Medulla oblongata (tissue), 1 donor: Measurements from ENCODE around the gene PNP.
"Not testable (repeated sequence)": the region's sequence is repeated elsewhere in the genome, so short reads cannot be mapped to it uniquely, and the experiment has no call there.

Source experiments
- DNase-seq: peaks from one replicate; pipeline ENCODE4 v3.0.0-alpha.2; 2015; ENCODE audit errors: extremely low spot score

PNP gene

DNA sequence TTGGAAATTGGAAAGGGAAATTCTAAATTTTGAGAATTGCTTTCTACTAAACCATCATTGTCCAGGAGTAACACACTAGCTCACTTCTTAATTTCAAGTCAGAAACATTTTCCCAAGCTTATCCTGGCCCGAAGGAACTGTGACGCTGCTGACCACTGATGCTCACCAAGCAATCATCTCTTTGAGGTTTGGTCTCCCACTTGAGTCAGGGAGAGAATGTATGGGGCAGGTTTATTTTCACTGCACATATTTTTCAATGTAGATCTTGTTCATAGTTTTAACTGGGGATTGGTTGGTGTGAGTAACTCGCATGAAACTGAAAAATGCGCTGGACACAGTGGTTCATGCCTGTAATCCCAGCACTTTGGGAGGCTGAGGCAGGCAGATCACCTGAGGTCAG is 23.3 kb downstream of the PNP start:
- DNase-seq: no peak

DNA sequence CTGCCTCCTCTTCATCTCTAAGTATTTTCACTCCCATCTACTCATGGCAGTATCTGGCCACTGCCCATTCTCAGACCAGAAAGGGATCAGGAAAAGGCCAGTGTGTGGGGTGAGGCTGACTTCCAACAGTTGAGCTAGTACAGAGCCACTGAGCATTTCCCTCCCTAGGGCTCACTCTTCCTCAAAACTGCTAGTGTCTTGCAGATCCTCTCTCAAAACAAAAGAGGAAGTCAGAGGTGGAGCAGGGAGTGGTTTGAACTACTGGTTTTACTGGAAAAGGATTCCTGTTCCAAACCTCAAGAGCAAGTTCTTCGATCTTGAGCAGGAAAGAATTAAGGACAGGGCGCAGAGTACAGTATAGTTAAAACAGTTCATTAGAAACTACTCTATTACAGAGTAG is 24.4 kb downstream of the PNP start:
- peak; percentile 75 for DNase-seq

DNA sequence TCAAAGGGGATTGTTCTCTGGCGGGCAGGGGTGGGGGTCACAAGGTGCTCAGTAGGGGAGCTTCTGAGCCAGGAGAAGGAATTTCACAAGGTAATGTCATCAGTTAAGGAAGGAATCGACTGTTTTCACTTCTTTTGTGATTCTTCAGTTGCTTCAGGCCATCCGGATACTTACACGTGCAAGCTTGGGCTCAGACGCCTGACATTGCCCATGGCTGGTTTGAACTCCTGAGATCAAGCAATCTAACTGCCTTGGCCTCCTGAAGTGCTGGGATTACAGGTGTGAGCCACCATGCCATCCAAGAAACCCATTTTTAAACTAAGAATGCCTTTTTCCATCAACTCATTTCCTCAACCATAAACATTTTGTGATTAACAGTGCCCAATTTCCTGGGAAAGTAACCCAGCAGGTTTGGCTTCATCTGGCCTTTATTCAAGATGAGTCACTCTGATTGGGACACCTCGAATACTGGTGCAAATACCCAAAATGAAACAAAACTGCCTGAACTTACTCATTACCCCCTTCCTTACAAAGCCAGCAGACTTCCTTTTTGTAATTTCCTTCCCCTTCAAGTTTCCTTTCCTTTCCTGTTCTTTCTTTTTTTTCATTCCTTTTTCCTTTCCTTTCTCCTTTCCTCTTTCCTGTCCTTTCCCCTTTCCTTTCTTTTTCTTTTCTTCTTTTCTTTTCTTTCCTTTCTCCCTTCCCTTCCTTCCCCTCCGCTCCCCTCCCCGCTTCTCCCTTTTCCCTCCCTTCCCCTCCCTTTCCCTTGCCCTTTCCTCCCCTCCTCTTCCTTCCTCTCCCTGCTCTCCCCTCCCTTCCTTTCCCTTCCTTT is 25.9 kb downstream of the PNP start:
- DNase-seq: no peak

DNA sequence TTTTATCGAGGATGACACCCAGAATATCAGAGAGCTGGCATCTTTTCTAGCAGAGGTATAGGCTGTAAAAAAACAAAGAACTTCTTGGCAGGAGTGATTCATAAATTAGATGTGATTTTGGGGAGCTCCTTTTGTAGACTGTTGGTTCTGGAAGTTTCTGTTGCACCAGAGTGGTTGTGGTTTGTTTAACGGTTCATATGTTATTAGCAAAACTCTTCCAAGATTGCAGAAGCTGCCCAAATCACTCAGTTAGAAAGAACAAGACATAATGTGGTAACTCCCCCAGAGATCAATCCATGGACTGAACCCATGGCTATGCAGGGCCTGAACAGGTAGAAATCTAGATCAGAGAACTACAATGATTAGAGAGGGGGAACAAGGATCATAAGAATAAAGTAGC is 29.4 kb downstream of the PNP start:
- no peak for DNase-seq

DNA sequence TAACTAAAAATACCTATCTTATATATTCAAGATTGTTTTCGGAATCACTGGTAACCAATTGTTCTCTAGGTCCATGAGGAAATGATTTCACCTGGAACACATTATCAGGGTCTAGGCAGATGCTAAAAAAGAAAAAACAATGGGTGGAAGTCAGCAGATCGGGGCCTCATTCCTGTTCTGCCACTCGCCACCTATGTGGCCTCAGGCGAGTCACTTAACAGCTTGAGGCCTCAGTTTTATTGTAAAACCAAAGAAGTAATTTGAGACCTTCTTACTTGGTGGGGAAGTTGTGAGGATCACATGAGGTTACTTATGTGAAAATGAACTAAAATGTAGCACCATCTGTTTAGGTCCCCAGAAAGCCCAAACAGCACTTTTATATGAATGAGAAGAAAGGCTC is 29.9 kb downstream of the PNP start:
- no peak for DNase-seq

DNA sequence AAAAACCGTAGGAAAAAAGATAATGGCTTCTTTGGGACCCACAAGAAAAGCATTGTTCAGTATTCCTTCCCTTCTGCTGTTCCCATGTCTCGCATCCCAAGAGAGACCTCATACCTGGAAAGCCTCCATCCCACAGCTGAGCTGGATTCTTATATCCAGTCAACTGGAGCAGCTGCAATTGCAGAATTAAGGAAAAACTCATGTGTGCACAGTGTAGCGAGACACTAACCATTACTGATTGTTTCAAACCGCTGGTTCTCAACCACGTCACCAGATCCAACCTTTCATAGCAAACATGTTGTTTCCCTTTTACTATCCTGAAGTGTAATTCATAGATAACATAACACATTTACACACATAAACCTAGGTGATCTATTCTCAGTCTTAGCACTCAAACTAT is 30.7 kb downstream of the PNP start:
- DNase-seq: no peak

DNA sequence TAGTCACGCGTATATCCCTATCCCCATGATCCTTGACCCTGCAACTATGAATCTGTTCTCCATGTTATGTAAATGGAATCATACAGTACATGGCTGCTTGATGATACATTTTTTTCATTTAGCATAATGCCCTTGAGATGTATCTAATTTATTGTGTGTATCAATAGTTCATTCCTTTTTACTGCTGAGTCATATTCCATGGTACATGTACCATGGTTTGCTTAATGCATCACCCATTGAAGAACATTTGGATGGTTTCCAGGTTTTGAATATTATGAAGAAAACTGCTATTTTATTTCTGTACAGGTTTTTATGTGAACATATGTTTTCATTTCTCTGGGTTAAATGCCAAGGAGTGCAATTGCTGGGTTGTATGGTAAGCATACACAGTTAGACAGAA is 32.1 kb downstream of the PNP start:
- DNase-seq: no peak

DNA sequence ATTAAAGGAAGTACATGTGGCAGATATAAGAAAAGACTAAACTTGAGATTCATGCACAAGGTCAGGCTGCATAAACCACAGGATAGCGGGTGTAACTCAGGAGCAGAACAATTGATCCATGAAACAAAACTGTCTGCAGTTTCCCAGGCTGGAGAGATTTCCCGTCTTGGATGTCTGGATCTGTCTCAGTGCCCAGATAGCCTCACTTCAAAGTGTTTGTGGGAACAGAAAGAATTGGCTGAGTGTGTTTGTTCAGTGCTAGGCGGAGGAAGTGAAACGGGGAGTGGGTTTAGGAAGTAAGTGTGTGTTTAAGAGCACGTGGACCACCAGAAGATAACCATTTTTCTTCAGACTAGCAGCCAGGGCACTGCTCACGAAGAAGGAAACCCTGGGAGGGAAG is 34.7 kb downstream of the PNP start:
- peak; percentile 74 for DNase-seq

DNA sequence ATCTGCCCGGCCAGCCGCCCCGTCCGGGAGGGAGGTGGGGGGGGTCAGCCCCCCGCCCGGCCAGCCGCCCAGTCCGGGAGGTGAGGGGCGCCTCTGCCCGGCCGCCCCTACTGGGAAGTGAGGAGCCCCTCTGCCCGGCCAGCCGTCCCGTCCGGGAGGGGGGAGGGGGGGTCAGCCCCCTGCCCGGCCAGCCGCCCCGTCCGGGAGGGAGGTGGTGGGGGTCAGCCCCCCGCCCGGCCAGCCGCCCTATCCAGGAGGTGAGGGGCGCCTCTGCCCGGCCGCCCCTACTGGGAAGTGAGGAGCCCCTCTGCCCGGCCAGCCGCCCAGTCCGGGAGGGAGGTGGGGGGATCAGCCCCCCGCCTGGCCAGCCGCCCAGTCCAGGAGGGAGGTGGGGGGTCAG is 37.1 kb downstream of the PNP start:
- not testable (repeated sequence) for DNase-seq

DNA sequence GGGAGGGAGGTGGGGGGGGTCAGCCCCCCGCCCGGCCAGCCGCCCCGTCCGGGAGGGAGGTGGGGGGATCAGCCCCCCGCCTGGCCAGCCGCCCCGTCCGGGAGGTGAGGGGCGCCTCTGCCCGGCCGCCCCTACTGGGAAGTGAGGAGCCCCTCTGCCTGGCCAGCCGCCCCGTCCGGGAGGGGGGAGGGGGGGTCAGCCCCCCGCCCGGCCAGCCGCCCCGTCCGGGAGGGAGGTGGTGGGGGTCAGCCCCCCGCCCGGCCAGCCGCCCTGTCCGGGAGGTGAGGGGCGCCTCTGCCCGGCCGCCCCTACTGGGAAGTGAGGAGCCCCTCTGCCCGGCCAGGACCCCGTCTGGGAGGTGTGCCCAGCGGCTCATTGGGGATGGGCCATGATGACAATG is 37.5 kb downstream of the PNP start:
- not testable (repeated sequence) for DNase-seq

DNA sequence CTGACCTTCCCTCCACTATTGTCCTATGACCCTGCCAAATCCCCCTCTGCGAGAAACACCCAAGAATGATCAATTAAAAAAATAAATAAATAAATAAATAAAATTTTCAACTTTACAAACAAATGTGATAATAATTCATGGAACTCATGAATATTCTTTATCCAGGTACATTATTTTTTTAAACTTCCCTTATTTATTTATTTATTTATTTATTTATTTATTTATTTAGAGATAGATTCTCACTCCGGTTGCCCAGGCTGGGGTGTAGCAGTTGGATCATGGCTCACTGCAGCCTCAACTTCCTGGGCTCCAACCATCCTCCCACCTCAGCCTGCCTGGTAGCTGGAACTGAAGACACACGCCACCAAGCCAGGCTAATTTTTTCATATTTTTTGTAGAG is 38.3 kb downstream of the PNP start:
- not testable (repeated sequence) for DNase-seq

DNA sequence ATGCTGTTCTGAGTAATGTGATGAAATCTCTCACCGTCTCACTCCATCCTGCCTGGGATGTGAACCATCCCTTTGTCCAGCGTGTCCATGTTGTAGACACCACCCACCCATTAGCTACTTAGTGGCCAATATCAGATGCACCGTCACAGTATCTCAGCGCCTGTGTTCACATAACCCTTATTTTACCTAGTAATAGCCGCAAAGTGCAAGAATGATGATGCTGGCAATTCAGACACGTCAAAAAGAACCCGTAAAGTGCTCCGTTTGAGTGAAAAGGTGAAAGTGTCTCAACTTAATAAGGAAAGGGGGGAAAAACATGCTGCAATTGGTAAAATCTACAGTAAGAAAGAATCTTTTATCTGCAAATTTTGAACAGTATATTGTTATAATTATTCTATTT is 39.2 kb downstream of the PNP start:
- DNase-seq: no peak

DNA sequence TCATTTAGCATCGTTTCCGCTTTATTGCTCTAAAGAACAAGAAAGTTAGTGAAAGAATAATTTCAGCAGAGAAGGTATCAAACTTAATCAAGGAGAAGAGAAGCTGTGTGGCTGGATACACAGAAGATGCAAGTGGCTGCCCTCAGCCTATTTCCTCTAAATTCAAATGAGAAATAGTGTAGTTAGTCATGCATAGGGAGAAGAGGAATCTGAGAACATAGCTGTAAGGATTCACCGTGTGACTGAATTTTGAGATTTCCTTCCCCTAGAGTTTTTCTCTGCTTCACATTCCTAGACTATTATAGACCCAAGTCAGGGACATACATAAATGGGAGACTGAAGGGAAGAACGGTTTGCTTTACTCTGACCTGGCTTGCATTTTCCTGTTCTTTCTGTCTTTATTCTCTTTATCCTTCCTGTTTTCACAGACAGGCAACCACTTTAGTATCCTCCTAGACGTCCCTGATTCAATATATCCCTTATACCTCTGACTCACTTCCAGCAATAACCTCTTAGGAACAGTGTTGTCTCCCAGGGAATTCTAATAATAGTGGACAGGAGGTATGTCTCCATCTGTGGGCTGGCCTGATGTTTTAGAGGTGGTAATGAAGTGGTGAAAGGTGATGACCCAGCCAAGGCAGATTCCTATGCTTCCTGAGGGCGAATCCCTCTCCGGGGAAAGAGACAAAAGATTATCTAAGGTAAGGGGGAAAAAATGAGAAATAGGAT is 43.1 kb downstream of the PNP start:
- no peak for DNase-seq

DNA sequence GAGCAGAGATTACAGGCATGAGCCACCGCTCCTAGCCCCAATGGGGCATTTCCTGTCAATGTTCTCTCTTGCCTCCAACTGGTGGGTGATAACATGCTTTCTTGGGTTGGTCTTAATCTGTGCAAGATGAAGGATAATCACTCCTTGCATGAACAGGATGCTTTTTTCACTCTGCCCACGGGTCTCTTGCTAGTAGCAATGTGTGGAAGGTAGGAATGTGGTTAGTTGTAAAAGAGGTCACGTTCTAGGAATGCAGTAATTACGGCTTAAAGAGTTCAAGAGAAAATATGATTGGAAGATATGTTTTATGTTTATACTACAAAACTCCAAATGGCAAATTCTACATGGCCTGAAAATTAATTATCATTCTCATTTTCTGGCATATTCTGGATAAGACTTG is 46.6 kb downstream of the PNP start:
- DNase-seq: no peak

DNA sequence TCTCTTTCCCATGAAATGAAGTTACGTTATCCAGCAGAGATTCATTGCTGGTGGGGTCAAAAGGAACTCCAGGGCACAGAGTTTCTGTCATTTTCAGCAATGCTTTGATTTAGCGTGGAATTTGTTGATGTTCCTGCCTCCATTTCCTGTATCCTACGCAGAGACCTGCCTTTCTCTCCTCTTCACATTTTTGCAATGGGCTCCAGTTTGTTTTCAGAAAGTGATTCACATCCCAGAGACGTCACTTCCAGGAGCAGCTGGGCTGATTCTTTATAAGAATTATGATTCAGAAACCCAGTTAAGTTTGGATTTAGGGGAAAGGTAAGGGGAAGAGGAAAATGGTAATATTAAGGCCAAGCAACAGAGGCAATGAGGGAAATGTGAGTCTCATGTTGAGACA is 47.7 kb downstream of the PNP start:
- no peak for DNase-seq

DNA sequence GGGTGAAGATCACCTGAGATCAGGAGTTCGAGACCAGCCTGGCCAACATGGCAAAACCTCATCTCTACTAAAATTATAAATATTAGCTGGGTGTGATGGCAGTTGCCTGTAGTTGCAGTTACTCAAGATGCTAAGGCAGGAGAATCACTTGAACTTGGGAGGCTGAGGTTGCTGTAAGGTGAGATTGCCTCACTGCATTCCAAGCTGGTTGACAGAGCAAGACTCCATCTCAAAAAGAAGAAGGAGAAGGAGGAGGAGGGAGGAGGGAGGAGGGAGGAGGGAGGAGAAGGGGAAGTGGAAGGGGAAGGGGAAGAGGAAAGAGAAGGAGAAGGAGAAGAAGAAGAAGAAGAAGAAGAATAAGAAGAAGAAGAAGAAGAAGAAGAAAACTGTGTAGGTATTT is 53.1 kb downstream of the PNP start:
- DNase-seq: no peak

DNA sequence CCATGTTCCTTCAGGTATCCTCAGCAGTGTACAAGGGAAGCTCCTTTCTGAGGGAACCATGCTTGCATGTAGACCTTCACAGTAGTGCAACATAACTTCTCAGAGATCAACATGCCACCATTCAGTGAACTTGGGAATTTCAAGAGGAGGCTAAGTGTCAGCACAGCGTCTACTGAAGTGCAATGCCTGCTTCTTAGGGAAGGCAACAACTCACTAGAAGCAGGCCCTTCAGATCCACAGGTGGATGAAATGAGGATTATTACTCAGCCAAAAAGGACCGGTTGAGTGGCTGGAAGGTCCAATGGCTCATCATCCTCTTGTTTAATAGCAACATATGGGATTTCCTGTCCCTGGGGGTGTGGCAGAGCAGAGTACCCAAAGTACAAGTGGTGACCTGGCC is 54.8 kb downstream of the PNP start:
- DNase-seq: no peak
